ENCODE results near the gene TMEM203.

The TMEM203 gene

GRCh38 chr9:137174722-137175293 is 30.6 kb downstream of the TMEM203 start:
- DNase-seq (ENCODE audit: low read depth), result no peak
- TF ChIP-seq, protein P1, sequence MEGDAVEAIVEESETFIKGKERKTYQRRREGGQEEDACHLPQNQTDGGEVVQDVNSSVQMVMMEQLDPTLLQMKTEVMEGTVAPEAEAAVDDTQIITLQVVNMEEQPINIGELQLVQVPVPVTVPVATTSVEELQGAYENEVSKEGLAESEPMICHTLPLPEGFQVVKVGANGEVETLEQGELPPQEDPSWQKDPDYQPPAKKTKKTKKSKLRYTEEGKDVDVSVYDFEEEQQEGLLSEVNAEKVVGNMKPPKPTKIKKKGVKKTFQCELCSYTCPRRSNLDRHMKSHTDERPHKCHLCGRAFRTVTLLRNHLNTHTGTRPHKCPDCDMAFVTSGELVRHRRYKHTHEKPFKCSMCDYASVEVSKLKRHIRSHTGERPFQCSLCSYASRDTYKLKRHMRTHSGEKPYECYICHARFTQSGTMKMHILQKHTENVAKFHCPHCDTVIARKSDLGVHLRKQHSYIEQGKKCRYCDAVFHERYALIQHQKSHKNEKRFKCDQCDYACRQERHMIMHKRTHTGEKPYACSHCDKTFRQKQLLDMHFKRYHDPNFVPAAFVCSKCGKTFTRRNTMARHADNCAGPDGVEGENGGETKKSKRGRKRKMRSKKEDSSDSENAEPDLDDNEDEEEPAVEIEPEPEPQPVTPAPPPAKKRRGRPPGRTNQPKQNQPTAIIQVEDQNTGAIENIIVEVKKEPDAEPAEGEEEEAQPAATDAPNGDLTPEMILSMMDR (IDR thresholded peaks at IDR 0.05; ENCODE audit: low read depth, low read length), result no peak
- TF ChIP-seq POLR2A (IDR thresholded peaks at IDR 0.05; ENCODE audit: extremely low read depth, insufficient read length) (no peak), MYC (IDR thresholded peaks at IDR 0.05; ENCODE audit: low read depth, low read length) (no peak), MAX (IDR thresholded peaks at IDR 0.05; ENCODE audit: low read depth, low read length) (no peak)
- no peak overlapping the region for H3K4me3 ChIP-seq (ENCODE audit: low read depth, low read length)

DNA sequence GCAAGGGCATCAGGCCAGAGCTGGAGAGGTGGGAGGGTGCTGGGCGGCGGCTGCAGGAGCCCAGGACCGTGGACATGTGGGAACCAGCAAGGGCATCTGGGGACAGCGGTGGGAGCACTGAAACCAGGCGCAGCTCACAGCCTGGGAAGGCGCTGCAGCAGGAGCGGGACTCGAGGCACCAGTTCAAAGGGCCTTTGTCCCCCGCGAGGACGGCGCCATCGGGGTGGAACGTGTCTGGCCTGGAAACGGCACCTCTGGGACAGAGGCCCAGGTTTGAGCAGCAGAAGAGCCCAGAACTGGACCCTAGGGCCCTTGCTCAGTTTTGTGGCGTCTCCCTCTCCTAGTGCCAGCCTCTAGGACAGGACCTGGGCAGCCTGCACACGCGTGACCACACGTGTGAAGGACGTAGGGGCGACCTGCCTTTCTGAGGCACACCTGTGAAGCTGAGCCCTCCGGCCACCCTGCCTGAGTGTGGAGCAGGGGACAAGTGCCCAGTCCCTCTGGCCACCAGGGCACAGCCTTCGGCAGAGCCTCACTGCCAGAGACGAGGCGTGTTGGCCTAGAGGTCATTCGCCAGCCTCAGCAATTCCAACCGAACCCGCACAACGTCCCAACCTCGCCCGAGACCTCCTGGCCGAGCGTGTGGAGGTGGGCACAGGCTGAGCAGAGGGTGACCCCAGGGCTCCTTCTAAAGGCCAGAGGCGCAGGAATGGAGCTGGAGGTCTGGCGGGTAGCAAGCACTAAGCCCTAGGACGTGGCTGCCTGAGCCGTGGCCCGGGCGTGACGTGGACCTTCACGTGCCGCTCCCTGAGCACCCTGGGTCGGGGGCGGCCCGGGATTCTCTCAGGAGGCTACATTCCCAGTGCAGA is 31.4 kb downstream of the TMEM203 start:
- DNase-seq (ENCODE audit: low read depth), result no peak
- TF ChIP-seq, protein P1 (IDR thresholded peaks at IDR 0.05; ENCODE audit: low read depth, low read length), result no peak
- TF ChIP-seq MYC (IDR thresholded peaks at IDR 0.05; ENCODE audit: low read depth, low read length), result no peak
- no peak for TF ChIP-seq MAX (IDR thresholded peaks at IDR 0.05; ENCODE audit: low read depth, low read length)
- no peak for TF ChIP-seq POLR2A (IDR thresholded peaks at IDR 0.05; ENCODE audit: extremely low read depth, insufficient read length)
- H3K4me3 ChIP-seq (ENCODE audit: low read depth, low read length), result no peak overlapping the region

DNA sequence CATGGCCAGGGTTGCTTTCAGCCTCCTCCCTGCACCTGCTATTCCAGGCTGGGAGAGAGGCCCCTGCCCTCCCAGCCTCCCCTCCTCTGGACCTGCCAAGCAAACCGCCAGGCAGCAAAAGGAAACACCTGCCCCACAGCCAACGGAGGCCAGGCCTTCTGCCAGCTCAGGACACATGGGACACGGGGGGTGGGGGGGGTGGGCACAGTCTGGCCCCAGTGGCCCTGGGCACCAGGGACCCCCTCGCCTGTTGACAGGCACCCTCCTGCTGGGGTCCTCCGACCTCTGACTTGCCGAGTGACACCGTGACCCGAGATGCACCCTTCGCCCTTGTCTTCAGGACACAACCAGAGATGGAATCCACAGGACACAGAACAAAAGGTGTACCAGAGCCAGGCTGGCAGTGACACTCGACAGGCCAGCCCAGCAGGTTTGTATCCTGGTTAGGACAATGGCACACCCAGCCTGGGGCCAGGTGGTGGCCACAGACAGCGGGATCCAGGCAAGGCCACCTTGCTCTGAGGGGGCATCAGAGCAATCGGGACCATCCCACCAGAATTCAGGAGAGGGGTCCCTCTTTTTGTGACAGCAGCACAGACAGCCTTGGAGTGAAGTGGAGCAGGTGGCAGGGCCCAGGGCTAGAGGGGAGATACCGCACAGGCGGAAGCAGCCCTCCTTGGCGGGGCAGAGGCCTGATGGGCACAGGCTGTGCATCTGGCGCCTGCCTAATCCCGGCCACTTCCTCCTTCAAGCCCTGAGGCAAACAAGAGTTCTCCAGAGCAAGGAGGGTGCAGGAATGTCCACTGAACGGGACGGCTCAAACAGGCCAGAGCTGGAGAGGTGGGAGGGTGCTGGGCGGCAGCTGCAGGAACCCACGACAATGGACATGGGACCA is 32.3 kb downstream of the TMEM203 start:
- no peak for DNase-seq (ENCODE audit: low read depth)
- TF ChIP-seq POLR2A (IDR thresholded peaks at IDR 0.05; ENCODE audit: extremely low read depth, insufficient read length), result no peak
- TF ChIP-seq, protein P1 (IDR thresholded peaks at IDR 0.05; ENCODE audit: low read depth, low read length), result no peak
- no peak for TF ChIP-seq MYC (IDR thresholded peaks at IDR 0.05; ENCODE audit: low read depth, low read length)
- no peak for TF ChIP-seq MAX (IDR thresholded peaks at IDR 0.05; ENCODE audit: low read depth, low read length)
- no peak overlapping the region for H3K4me3 ChIP-seq (ENCODE audit: low read depth, low read length)

- no peak overlapping the region for H3K4me3 ChIP-seq (ENCODE audit: low read depth, low read length)
- no peak for DNase-seq (ENCODE audit: low read depth)
- TF ChIP-seq MAX (IDR thresholded peaks at IDR 0.05; ENCODE audit: low read depth, low read length), result no peak
- TF ChIP-seq, protein P1 (IDR thresholded peaks at IDR 0.05; ENCODE audit: low read depth, low read length), result no peak
- TF ChIP-seq MYC (IDR thresholded peaks at IDR 0.05; ENCODE audit: low read depth, low read length), result no peak
- no peak for TF ChIP-seq POLR2A (IDR thresholded peaks at IDR 0.05; ENCODE audit: extremely low read depth, insufficient read length)
Observed at GRCh38 chr9:137171149-137171900, 34.1 kb downstream of the TMEM203 start.
